ENCODE results near the gene CEMIP.

The CEMIP gene

DNA sequence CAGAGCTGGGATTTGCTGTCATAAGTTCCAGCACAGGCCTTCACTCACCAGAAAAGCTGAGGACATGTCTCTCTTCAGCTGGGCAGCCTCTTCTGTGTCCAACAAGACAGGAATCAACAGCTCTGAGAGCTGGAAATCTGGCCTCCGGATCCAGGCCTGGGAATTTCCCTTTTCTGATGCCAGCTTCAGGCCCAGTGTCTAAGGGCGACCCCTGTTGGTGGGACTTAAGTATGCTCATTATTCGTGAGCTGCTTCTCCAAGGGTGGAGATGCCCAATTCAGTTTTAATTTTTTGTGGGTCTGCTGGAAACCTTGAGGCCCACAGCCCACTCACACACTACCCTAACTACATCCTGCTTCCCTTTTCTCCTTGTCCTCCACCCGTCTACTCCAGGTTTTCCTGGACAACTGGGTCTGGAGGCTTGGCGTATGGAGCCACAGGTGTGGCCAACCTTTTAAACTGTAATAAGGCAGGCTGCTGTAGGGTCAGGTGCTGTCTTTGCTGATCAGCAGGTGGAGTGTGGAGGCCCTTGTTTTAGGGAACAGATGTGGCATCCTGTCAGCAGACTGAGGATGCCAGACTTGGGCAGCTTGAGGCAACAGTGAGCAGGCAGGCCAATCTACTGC lies 2.6 kb upstream of the CEMIP start:
- peak; percentile 61 for DNase-seq (ENCODE audit: extremely low read depth, low read depth)
- no peak overlapping the region for H3K4me3 ChIP-seq (replicated peaks; ENCODE audit: low read depth, low read length)
- TF ChIP-seq, protein P1, sequence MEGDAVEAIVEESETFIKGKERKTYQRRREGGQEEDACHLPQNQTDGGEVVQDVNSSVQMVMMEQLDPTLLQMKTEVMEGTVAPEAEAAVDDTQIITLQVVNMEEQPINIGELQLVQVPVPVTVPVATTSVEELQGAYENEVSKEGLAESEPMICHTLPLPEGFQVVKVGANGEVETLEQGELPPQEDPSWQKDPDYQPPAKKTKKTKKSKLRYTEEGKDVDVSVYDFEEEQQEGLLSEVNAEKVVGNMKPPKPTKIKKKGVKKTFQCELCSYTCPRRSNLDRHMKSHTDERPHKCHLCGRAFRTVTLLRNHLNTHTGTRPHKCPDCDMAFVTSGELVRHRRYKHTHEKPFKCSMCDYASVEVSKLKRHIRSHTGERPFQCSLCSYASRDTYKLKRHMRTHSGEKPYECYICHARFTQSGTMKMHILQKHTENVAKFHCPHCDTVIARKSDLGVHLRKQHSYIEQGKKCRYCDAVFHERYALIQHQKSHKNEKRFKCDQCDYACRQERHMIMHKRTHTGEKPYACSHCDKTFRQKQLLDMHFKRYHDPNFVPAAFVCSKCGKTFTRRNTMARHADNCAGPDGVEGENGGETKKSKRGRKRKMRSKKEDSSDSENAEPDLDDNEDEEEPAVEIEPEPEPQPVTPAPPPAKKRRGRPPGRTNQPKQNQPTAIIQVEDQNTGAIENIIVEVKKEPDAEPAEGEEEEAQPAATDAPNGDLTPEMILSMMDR (IDR thresholded peaks at IDR 0.05; ENCODE audit: low read depth, low read length, missing control alignments): peak; percentile 78

DNA sequence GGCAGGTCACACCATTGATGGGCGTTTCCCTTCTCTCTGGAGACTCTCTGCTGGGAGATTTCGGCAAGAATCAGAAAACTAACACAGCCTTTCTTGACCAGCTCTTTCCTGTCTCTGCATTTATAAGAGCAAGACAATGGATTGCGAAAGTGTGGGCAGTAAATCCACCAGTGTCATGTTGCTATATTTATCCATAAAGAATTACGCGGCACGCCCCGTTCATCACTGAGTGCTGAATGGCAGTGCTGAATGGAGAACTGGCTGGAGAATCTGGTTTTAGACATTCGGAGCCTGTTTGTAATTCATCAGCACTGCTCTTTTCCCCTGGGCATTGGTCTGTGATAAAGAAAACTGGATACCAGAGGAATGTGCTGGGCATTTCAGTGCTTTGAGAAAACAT lies 2.0 kb upstream of the CEMIP start:
- DNase-seq (ENCODE audit: extremely low read depth, low read depth): no peak

DNA sequence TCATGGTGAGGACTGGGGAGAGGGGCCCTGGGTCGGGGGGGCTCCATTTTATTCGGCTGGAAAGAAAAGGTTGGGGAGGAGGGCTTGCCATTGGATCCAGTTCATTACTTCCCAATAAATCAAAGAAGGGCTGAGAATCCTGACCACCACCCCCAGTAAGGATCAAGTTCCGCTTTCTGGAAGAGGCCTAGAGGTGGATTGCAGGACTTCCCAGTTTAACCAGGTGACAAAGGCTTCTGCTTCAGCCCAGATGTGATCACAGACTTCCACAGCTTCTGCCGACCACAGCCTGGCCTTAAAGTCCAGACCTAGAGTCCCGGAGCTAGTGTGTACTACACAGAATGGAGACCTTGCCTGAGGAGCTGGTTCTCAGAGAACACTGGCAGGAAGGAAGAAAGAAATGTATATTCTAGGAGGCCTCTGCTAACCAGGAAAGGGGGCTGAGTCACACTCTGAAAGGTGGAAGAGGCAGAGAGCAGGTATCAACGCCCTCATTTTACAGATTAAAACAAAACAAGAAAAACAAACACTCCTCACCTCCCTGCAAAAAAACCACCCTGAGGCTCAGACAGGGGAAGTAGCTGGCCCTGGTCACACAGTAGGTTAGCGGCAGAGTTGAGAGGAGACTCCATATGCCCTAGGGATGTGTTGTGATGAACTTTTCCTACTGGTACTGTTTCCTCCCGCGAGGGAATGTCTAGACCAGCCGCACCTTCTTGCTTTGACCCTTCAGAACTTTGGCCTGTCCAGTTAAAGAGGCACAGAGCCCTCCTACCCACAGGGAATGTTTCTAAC lies 1.1 kb upstream of the CEMIP start:
- TF ChIP-seq, protein P1 (IDR thresholded peaks at IDR 0.05; ENCODE audit: low read depth, low read length, missing control alignments): no peak
- no peak for DNase-seq (ENCODE audit: extremely low read depth, low read depth)
- H3K4me3 ChIP-seq (replicated peaks; ENCODE audit: low read depth, low read length): no peak overlapping the region

More for the DNA sequence above, 2.0 kb upstream of the CEMIP start:
- H3K4me3 ChIP-seq (replicated peaks; ENCODE audit: low read depth, low read length): no peak overlapping the region
- TF ChIP-seq, protein P1 (IDR thresholded peaks at IDR 0.05; ENCODE audit: low read depth, low read length, missing control alignments): no peak

DNA sequence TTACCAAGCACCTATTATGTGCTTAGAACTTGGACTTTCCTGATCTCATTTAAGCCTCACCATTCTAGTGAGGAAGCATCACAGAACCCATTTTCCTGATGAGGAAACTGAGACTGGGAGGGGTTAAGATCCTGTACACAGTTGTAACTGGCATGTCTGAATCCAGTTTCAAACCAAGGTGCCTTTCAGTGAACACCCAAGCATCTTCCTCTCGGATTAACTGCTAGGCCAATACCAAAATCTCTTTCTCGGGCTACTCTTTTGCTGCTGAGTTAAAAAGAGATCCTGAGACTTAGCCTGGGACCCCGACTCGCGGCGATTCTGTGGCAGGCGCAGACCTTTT lies 578 bp upstream of the CEMIP start:
- H3K4me3 ChIP-seq (replicated peaks; ENCODE audit: low read depth, low read length): peak overlapping the region; percentile 56; the same call in 1 of the 2 replicates
- TF ChIP-seq, protein P1 (IDR thresholded peaks at IDR 0.05; ENCODE audit: low read depth, low read length, missing control alignments): no peak
- no peak for DNase-seq (ENCODE audit: extremely low read depth, low read depth)

DNA sequence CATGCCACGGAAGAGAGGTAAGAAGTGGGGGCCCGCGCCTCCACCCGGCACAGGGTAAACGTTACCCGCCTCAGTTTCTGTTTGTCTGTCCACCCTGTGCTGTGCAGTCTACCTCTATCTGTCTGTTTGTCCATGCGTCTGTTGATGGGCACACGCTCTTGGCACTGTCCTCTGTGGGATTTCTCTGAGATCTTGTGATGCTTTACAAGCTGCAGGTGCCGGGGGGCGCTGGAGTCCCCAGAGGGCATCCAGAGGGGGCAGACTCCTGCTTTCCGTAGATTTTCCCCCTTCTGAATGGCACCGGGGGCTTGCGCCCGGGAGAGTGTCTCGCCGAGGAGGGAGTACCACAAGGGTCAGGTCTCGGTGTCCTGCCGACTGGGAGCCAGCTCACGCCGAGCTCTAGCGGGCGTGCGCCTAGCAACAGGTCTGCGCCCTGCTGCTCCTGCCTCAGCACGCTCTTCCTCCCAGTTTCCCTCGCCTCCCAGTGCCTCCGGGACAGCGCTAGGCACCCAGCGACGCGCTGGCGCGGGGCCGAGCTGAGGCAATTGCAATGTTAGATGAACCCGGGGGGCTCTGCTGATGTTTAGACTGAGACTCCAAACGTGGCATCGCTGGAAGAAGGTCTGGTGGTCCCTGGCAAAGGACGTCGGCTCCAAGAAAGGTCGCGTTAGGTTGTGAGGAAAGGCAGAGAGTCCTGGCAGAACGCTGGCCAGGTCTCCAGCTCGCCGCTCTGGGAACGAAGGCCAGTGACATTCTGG lies 667 bp downstream of the CEMIP start:
- TF ChIP-seq, protein P1 (IDR thresholded peaks at IDR 0.05; ENCODE audit: low read depth, low read length, missing control alignments): no peak
- DNase-seq (ENCODE audit: extremely low read depth, low read depth): no peak
- H3K4me3 ChIP-seq (replicated peaks; ENCODE audit: low read depth, low read length): peak overlapping the region; percentile 56

DNA sequence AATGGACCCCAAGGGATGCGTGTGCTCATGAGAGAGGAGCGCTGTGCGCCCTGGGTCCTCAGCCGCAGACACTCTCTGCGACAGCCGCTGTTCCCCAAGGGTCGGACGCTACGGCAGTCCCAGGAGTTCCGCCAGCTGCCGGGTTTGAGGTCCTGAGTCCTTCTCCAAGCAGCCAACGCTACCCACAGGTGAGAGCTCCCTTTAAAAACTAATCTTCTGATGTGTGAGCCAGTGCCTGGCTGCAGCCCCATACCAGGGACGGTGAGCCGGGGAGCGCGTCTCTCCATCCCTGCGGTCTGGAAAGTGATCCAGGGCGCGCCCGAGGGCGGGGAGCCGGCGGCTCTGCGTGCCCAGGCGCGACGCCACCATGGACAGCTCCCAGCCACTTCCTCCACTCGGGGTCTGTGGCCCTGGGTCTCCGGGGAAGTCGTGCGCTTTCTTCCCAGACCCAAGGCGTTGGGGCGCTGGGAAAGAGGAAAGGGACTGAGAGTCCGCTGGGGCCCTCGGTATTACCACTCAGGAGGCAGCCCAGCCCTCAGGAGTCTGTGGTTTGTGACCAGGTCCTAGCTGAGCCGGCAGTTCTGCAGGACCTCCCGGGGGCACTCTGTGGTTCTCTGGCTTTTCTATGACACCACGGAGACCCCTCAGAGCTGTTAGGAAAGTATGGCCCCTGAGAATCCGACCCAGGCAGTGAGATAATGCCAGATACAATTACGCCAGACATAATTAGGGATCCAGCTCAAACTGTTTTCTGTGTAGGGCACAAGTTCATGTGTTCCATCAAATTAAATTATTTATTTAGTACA lies 1.4 kb downstream of the CEMIP start:
- no peak for DNase-seq (ENCODE audit: extremely low read depth, low read depth)
- TF ChIP-seq, protein P1 (IDR thresholded peaks at IDR 0.05; ENCODE audit: low read depth, low read length, missing control alignments): no peak
- H3K4me3 ChIP-seq (replicated peaks; ENCODE audit: low read depth, low read length): peak overlapping the region; percentile 56
